DOHH2 (cell line): ENCODE data around the gene WDR87.

Source experiments
- CTCF ChIP-seq: fragments of 200-600 bp; sonication (generic); IDR thresholded peaks from one replicate; pipeline ENCODE4 v1.5.1; 2014; ENCODE audit warnings: antibody characterized with exemption, mild to moderate bottlenecking, low read depth, low read length; ENCODE audit not compliant: poor library complexity, severe bottlenecking
- EZH2phosphoT487 ChIP-seq: fragments of 200-600 bp; sonication (generic); IDR thresholded peaks from 2 replicates; pipeline ENCODE4 v1.6.1; 2017; ENCODE audit warnings: borderline replicate concordance, mild to moderate bottlenecking, antibody characterized with exemption, low read length, moderate library complexity, mixed read lengths

- TF ChIP-seq CTCF: no peak
- no peak for TF ChIP-seq EZH2phosphoT487
These were observed 1.5 kb upstream of the WDR87 start for GRCh38 chr19:37907735-37908455.
